ENCODE measurements around the gene BCAM. TPM values are rescaled to one million over a fixed set of nuclear protein-coding genes. Genes with fewer than 3 reads are reported as not detected.

The BCAM gene
- total and polyA plus RNA-seq, 10 of the 15 experiments (the other 5 are each of a cell fraction or from before 2014, with no cell fraction given), result 0.10 to 0.64 TPM; not detected in 8

DNA sequence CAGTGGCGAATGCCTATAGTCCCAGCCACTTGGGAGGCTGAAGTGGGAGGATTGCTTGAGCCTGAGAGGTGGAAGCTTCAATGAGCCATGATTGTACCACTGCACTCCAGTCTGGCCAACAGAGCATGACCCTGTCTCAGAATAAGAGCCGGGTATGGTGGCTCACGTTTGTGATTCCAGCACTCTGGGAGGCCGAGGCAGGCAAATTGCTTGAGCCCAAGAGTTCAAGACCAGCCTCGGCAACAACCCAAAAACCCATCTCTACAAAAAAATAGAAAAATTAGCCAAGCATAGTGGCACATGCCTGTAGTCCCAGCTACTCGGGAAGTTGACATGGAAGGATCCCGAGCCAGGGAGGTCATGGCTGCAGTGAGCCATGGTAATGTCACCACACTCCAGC, 31.9 kb downstream of the BCAM start:
- FAIRE-seq, result no peak
- intact Hi-C loops (cut with micrococcal nuclease; ENCODE audit: unreplicated experiment), result loop anchor here (5.0 to 10.0 kb wide), 2 partner anchors 39 to 186 kb away; no protein-coding TSS in a partner anchor

More for the DNA sequence above, 31.9 kb downstream of the BCAM start:
- Histone ChIP-seq H3K79me2 (ENCODE audit: control insufficient read depth, insufficient read depth, low read length) (no peaks in the 10 kb centered on the region), H3K9ac (ENCODE audit: control insufficient read depth, insufficient read depth, low read length) (no peak overlapping the region), H3K4me1 (ENCODE audit: control insufficient read depth, insufficient read depth, low read length) (peaks cover 8% of the 10 kb centered on the region), H3K27me3 (replicated peaks in 1 of 2; ENCODE audit: control insufficient read depth in 2 of 2, insufficient read depth in 2 of 2, low read length in 1 of 2) (no peaks in the 10 kb centered on the region; a peak in 1 of 4 replicates), H3K9me3 (replicated peaks; ENCODE audit: control insufficient read depth, insufficient read depth, low read length) (no peaks in the 10 kb centered on the region), H4K20me1 (ENCODE audit: control insufficient read depth, insufficient read depth) (no peaks in the 10 kb centered on the region), H3K27ac (ENCODE audit: control insufficient read depth, insufficient read depth) (no peak overlapping the region), H3K4me3 (no peak overlapping the region), H2AFZ (ENCODE audit: control insufficient read depth, low read depth, low read length) (no peak overlapping the region), H3K4me2 (ENCODE audit: control insufficient read depth, insufficient read depth) (no peak overlapping the region), H3K36me3 (ENCODE audit: control insufficient read depth in 2 of 2, insufficient read depth in 2 of 2, low read length in 1 of 2) (no peaks in the 10 kb centered on the region)
- DNase-seq (ENCODE audit: low read depth, low spot score), result no peak
- ChIA-PET RAD21 (ENCODE audit: unreplicated experiment) (interaction anchor here (0.9 to 1.2 kb wide), 2 partner anchors 118 to 186 kb away, joined by 3 read pairs; no protein-coding TSS in a partner anchor), POLR2A (no interaction called here), SMC1A (ENCODE audit: uncharacterized antibody, unreplicated experiment) (interaction anchor here (0.6 to 2.5 kb wide), 3 partner anchors 68 to 117 kb away, joined by 3 to 7 read pairs (median 5); no protein-coding TSS in a partner anchor), CTCF (interaction anchor here (2.3 kb wide), 1 partner anchor 117 kb away, joined by 10 read pairs; no protein-coding TSS in a partner anchor)
- TF ChIP-seq, protein P1, sequence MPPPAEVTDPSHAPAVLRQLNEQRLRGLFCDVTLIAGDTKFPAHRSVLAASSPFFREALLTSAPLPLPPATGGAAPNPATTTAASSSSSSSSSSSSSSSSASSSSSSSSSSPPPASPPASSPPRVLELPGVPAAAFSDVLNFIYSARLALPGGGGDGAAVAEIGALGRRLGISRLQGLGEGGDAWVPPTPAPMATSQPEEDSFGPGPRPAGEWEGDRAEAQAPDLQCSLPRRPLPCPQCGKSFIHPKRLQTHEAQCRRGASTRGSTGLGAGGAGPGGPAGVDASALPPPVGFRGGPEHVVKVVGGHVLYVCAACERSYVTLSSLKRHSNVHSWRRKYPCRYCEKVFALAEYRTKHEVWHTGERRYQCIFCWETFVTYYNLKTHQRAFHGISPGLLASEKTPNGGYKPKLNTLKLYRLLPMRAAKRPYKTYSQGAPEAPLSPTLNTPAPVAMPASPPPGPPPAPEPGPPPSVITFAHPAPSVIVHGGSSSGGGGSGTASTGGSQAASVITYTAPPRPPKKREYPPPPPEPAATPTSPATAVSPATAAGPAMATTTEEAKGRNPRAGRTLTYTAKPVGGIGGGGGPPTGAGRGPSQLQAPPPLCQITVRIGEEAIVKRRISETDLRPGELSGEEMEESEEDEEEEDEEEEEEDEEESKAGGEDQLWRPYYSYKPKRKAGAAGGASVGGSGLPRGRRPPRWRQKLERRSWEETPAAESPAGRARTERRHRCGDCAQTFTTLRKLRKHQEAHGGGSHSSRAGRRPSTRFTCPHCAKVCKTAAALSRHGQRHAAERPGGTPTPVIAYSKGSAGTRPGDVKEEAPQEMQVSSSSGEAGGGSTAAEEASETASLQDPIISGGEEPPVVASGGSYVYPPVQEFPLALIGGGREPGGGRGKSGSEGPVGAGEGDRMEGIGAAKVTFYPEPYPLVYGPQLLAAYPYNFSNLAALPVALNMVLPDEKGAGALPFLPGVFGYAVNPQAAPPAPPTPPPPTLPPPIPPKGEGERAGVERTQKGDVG (CRISPR knock-in tag; IDR thresholded peaks at IDR 0.05), result no peak
- TF ChIP-seq NRF1 (conservative IDR thresholded peaks at IDR 0.05; ENCODE audit: low read depth, low read length), result no peak
- no peak for TF ChIP-seq TBL1XR1 (IDR thresholded peaks at IDR 0.05; ENCODE audit: low read depth, low read length)
- TF ChIP-seq RUNX3 (IDR thresholded peaks at IDR 0.05; ENCODE audit: low read length), result no peak
- no peak for TF ChIP-seq SMARCA5 (IDR thresholded peaks at IDR 0.05)
- no peak for TF ChIP-seq SP1 (IDR thresholded peaks at IDR 0.05; ENCODE audit: low read depth, low read length)
- WGBS (ENCODE audit: insufficient coverage, insufficient replicate concordance, low lambda C conversion rate, missing lambda C conversion rate), result 25% methylated on average over 7 of the region's 7 CpGs
- in situ Hi-C loops (cut with MboI), result no loop called here
- no peak for ATAC-seq
- BruUV-seq (replicated peaks), result no TSS peak
